UCSD-AML1 (cell line): ENCODE data around the gene MAPK8IP3.
"Not testable (repeated sequence)": the region's sequence is repeated elsewhere in the genome, so short reads cannot be mapped to it uniquely, and the experiment has no call there.

Experiments used
- DNase-seq: peaks from one replicate; lab custom pipeline; 2025; ENCODE audit not compliant: unreplicated experiment; lab: John Stamatoyannopoulos, UW

MAPK8IP3 gene

DNA sequence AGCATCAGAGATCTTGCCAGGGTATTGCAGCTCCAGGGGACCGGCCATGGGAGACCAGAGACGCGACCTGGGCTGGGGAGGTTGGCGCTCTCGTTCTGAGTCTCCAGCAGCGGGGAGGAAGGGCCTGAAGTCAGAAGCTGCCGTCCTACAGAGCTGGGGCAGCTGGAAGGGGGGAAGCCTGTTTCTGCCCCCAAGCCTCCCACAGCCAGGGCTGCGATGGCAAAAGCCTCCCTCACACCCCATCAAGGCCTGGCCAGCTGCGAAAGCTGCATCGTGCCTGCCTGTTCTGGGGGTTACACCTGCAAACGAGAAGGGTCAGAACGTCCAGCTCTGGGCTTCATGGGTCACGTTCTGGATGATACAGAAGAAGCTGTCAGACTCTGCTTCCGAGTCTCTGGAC is 26.1 kb downstream of the MAPK8IP3 start:
- DNase-seq: no peak

DNA sequence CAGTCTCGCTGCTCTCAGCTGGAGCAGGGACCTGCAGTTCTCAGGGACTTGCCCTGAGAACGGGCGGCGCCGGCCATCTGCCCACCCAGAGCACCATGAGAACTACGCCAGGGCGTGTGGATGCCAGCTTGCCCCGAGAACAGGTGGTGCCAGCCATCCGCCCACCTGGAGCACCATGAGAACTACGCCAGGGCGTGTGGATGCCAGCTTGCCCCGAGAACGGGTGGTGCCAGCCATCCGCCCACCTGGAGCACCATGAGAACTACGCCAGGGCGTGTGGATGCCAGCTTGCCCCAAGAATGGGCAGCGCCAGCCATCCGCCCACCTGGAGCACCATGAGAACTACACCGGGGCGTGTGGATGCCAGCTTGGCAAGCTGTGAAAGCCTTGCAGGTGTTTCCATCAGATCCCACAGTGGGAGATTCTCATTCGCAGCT is 26.6 kb downstream of the MAPK8IP3 start:
- DNase-seq: not testable (repeated sequence)

DNA sequence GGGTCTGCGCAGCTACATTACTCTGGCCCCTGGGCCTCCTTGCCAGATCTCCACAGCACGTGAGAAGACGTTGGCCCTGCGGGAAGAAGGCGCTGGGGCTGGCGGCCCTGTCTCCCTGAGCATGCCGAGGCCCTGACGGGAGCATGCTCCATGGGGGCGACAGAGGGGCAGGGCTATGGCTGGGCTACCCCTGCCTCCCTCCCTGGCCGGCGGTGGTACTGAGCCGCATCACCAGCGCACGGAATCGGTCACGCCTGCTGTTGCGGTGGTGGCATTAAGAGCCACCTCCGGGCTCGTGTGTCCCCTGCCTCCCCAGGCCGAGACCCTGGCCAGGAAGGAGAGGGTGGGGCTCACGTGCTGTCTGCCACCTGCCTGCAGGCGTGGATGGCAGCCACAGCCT is 28.1 kb downstream of the MAPK8IP3 start:
- no peak for DNase-seq

DNA sequence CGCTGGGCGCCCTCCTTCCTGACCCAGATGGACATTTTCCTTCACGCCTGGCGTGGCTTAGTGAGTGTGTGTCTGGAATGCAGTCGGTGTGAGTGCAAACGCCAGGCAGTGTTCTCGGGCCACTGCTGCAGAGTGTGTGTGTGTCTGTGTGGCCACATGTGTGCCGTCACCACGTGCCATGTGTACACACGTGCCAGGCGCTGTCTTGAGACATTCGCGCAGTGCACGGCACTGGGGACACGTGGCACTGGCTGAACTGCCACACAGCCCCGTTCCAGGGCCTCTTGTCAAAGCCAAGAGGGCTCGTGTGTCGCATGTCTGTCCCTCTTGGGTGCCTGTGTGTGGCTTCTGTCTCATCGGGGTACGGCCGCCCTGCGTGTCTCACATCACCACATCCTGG is 28.8 kb downstream of the MAPK8IP3 start:
- no peak for DNase-seq

DNA sequence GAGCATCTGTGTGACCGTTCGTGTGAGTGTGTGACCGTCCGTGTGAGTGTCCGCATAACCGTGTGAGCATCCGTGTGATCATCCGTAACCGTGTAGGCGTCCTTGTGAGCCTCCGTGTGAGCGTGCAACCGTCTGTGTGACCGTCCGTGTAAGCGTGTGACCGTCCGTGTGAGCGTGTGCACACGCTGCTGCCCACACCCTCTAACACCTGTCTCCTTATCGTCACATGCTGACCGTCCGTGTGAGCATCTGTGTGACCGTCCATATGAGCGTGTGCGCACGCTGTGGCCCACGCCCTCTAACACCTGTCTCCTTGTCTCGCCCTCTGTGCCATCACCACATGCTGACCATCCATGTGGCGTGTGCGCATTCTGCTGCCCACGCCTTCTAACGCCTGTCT is 34.2 kb downstream of the MAPK8IP3 start:
- no peak for DNase-seq

DNA sequence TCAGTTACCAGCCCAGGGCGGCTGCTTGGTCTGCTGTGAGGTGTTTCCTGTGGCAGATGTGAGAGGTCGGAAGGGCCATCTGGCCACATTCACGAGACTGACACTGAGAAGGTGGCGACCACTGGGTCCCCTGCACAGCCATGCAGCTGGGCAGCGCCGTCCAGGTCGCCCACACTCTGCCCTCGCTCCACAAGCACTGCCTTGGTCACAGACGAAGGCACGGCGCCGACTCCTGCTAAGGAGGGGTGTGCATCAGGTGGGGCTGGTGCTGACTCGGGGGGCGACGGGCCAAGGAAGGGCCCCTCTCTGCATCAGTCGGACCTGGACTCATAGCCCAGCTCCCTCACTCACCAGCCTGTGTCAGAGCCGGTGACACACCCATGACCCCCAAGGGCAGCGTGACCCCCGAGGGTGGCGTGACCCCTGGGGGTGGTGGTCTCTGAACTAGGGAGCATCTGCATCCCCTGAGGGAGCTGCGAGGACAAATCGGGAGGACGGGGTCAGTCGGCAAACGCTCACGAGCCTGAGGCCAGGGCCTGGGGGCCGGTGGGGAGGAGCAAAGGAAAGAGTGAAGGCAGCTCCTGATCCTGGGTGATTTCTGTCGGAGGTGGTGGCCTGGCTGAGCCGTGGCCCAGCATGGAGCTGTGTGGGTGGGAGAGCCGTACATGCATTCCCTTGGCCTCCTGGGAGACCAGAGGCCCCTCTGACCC is 34.9 kb downstream of the MAPK8IP3 start:
- DNase-seq: no peak

DNA sequence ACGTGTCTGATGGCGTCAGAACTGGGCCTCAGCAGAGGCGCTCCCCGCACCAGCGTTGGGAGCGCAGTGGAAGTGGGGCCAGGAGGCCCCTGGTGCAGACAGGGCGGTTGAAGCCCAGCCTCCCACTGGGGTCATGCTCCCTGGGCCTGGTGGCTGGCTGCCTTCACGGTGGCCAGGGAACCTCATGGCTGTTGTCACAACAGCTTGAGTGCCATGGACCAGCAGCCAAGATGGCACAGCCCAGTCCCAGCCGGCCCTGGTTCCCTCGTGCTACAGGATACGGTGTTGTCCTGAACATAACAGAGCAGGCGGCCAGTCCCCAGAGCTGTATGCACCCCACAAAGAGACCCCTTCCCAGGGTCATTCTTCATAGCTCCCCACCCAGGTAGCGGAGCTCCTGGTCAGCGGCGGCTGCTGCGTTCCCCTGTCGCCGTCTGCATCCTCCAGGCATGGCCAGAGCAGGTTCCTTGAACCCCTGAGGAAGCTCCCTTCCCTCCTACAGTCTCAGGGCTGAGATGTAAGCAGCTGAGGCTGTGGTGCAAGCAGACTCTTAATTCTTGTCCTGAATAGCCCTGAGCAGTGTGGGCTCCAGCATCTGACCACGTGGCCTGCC is 35.7 kb downstream of the MAPK8IP3 start:
- DNase-seq: no peak

DNA sequence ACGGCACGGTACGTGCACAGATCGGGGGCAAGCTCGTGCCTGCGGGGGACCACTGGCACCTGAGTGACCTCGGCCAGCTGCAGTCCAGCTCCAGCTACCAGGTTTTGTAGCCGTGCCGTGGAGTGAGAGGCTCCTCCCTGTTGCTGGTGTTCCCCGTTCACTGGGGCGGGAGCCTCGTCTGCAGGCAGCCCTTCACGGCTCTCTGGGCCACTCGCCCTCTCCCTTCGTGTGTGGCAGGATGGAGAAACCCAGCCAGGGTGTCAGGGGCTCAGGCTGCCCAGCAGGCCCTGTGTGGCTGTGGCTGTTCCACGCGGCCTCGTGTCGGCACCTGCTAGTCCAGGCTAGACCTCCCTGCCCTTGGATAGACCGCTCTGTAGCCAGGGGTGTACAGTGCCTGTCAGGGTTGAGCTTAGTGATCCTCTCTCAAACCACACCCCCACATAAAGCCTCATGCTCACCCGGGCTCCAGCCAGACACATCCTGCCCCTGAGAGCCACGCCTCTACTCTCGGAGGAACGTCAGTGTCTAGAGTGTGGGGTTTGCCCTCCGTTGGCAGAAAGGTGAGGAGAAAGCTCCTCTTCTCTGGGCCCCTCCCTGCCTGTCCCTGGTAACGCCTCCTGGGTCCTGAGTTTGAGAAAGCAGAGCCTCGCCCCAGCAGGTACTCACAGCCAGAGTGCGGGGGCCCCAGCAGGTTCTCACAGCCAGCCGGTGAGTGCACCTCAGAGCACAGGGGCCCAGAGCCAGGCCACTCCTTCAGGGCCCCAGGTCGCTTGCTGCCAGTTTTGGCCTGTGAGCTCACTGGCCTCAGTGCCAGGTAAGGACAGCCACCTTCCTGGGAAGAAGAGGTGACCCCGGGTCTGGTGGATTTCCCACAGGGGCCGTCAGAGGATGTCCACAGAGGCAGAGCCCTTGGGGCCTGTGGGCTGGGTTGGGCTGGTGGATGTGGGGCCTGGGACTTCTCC is 37.7 kb downstream of the MAPK8IP3 start:
- DNase-seq: no peak

DNA sequence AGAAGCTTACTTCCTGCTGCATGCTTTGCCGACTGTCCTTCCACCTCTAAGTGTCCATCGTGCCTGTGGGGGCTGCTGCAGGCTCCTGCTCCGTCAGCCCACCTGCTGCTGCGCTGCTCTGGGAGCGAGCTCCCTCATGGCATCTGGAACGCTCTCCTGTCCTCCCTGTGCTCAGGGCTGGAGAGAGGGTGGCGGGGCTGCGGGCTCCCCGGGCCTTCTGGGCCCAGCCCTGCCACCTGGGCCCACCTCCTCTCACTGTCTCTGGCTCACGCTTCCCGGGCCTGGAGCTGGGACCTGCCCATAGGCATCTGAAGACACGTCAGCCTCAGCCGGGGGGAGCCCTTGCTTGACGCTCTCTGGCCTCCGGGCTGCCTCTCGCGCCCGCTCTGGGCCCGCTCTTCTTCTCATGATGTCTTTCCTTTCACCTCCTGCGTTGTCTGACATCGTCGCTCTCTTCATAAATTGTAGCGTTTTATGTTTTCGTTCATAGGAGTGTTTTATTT is 38.4 kb downstream of the MAPK8IP3 start:
- no peak for DNase-seq

DNA sequence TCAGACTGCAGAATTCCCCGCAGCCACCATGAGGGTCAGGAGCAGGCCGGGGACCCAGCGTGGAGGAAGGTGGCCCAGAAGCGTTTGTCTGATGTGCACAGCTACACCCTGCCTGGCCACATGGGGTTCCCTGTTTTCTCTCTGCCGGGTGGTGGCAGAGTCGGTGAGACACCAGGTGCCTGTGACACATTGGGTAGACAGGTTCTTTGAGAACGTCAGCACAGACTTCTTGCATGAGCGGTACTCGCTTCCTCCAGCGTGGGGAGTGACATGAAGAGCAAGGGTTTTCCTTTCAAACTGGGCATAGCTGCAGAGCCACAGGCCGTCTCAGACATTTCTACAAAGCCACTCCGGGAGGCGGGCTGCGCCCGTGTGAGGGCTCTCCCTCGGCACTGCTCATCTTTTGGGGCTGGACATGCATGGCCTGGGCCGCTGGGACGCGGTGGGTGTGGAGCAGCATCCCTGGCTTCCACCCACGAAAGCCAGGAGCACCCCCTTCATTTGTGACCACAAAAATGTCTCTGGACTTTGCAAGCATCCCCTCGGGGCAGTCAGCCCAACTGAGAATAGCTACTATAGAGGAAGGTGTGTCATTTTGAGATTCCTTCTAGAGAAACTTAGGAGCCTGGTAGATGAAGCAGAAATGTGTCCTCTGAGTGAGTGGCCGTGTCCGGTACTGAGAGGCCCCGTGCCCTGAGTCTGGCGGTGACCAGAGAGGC is 39.3 kb downstream of the MAPK8IP3 start:
- DNase-seq: no peak

DNA sequence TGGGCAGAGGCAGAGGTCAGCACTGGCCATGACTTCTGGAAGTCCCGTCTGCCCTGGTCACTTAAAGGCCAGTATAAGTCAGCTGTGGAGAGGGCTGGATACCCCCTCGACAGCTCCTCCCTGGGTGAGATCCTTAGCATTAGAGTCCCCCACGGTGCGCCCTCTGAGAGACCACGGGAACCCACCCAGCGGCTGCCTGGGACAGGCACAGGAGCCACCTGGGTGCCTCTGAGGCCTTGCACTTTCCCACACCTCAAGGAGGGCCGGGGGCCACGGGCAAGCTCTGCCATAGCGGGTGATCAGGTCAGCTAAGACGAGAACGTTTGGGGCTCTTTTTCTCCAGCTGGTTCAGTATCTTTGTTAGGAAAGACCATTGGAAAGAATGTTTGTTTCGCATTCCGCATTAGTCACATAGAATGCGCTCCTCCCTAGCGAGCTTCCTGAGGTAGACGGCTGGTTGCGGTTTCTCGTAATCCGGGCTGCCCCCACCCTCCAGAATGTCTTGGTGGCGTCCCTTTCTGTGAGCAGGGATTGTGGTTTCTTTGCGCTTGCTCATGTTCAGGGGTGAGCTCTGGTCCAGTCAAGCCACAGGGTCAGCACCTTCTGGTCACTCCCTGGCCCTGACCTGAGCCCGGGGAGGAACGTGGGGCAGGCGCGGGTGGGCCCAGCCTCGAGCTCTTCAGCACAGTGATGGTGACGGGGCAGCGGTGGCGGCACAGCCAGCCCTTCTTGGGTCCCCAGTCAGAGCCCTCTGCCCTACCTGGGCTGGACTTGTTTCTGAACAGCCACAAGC is 40.1 kb downstream of the MAPK8IP3 start:
- DNase-seq: no peak

DNA sequence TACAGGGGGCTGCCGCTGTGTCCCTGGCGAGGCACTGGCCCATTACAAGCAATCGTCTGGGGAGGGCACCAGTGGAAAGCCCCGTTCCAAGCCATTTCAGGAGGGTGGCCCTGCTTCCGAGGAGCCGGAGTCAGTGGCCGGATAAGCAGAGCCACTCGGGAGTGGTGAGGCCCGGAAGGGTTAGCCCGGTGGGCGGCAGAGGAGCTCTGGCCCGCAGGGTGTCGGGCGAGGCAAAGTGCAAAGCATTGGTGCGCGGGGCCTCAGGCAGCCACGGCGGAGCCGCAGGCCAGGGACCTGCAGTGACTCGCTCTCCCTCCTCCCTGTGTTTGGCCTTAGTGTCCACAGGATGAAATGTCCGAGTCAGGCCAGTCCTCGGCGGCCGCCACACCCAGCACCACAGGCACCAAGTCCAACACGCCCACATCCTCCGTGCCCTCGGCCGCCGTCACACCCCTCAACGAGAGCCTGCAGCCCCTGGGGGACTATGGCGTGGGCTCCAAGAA is 40.7 kb downstream of the MAPK8IP3 start:
- DNase-seq: no peak

DNA sequence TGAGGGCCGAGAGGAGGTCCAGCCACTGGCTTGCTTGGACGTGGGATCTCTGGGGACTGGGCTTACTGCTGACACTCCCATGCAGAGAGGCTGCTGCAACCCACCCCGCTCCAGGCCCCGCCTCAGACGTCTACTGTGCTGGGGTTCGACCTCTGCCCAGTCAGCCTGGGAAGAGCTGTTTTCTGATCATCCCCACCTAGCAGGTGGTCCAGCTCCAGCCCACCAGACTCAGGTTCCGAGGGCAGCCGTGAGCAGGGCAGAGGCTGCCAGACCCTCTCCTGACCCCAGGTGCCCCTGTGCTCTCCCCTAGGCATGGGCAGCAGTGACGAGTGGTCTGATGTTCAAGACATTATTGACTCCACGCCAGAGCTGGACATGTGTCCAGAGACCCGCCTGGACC is 41.9 kb downstream of the MAPK8IP3 start:
- no peak for DNase-seq

DNA sequence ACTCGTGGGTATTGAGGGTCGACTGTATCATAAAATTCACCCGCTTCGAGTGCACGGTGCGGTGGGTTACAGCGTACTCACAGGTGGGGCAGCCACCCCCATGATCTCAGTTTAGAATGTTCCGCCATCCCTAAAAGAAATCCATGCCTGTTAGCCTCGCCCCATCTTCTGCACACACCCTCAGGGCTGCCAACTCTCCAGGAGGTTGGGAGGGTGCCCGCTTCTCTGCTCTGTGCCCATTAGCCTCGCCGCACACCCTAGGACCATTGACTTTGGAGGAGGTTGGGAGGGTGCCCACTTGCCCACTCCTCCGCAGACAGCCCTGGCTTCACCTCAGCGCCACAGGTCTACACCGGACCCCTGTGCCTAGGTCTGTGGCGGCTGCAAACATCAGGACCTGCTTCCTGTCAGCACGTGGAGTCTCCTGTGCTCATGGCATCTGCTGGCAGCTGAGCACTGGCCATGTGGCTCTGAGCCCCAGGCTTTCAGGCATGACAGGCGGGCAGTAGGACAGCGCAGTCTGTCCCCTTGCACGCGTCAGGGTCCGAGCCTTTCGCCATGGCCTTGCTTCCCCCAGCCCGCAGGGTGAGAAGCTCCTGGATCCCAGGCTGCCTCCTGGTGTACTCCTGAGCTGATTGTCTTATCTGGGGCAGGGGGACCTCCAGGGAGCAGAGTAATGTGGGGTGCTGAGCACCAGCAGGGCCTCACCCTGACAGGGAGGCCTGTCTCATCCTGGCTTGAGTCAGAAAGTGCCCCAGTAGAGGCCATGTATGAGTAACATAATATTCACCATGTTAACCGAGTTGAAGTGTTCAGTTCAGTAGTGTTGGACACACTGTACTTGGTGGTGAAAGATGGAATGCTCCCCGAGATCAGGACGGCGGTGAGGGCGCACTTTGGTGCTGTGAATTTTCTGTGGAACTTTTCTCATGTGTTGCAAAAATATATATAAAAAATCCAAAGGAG is 43.4 kb downstream of the MAPK8IP3 start:
- no peak for DNase-seq

DNA sequence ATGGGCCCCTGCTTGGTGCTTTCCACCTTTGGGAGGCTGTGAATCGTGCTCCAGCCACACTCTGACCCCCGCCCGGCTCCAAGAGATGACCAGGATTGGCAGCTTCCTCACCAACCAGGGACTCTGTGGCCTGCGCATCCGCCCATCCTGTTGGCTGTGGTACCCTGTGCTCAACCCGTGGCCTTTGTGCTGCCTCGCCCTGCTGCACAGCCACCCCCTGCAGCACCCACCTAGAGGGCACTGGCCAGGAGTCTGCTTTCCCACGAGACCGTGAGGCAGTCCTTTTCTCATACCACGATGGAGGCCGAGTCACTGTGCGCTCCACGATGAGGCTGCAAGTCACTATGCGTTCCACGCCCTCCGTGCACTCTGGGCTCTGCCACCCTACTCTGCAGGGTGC is 46.0 kb downstream of the MAPK8IP3 start:
- DNase-seq: no peak

DNA sequence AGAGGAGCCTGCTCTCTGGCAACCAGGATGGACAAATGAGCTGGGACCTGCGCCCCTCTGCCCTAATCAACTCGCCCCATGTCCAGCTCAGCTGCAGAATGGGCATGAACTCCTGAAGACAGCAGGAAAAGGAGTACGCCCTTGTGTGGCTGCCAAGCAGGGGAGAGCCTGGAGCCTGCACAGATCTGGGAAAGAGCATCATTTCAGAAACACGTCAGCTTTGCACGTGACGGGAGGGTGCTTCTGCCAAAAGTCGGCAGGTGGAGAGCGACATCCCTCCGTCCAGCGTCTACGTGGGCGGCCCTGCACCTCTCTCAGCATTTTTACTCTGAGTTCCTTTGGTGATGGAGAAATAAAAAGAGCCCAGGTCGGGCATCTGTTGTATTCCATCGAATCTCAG is 46.9 kb downstream of the MAPK8IP3 start:
- no peak for DNase-seq

DNA sequence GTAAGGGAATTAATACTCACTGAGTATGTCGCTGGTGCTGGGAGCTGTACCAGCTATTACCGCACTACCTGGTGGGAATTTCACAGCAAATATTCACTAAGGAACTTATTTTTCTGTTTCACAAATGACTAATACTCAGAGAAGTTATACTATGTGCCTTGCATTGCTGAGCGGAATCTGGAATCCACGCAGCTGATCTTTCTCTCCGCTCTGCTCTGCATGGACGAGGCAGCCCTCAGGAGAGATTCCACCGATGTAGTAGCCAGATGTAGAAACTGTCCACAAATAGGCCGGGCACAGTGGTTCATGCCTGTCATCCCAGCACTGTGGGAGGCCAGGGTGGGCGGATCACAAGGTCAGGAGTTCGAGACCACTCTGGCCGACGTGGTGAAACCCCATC is 48.2 kb downstream of the MAPK8IP3 start:
- no peak for DNase-seq

DNA sequence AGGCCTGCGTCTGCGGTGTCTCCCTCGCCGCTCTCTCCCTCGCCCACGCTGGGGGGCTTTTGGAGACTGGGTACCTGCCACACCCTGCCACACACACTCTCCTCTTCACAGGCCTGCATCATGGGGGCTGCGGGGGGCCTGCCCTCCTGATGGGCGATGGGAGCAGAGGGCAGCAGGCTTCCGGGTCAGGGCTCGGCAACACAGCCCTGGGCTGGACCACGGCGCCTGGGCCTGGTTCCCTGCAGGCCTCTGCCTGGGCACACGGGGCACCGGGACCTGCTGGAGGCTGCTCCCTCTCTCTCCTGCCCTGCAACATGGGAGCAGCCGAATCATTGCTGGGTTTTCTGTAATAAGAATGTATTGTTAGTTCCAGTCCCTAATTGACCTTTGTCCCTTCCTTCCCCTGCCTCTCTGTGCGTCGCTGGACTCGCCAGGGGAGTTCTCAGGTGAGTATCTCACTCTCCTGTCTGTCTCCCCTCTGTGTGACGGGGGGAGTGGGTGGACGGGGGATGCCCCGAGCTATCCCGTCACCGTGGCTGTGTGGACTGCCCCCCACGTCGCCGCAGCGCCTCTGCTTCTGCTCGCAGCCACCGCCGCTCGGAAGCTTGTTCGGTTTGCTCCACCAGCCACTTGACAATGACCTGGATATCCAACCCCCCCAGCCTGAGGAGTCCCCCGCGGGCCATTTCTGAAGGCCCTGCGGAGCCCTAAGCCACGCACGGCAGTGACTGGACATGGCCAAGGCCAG is 51.9 kb downstream of the MAPK8IP3 start:
- no peak for DNase-seq
